Astrocyte (in vitro differentiated cells and primary cell): Measurements from ENCODE around the gene PEX5L. TPM values are rescaled to one million over a fixed set of nuclear protein-coding genes. Genes with fewer than 3 reads are reported as not detected.

Source experiments
- DNase-seq: peaks from one replicate; pipeline ENCODE4 v3.0.0-alpha.2; 2010; ENCODE audit warnings: low read depth
- FAIRE-seq: peaks from 2 replicates; lab custom pipeline; 2011; peaks lifted over from hg19 to GRCh38; lab: Jason Lieb, UNC
- H2AFZ ChIP-seq: 2 replicates; pipeline ENCODE4 v1.6.0; 2012; ENCODE audit warnings: low read depth, low read length, inconsistent platforms
- H3K27ac ChIP-seq: 2 replicates; pipeline ENCODE4 v1.5.1; 2011; ENCODE audit warnings: low read depth, low read length, inconsistent platforms
- H3K27me3 ChIP-seq: 2 replicates; pipeline ENCODE4 v1.6.0; 2011; ENCODE audit warnings: low read length, inconsistent platforms; ENCODE audit not compliant: insufficient read depth
- H3K36me3 ChIP-seq: 2 replicates; pipeline ENCODE4 v1.5.1; 2011; ENCODE audit warnings: low read length, inconsistent platforms; ENCODE audit not compliant: insufficient read depth
- H3K4me1 ChIP-seq: 2 replicates; pipeline ENCODE4 v1.5.1; 2011; ENCODE audit warnings: low read length, inconsistent platforms; ENCODE audit not compliant: insufficient read depth
- H3K4me2 ChIP-seq: 2 replicates; pipeline ENCODE4 v1.6.0; 2012; ENCODE audit warnings: low read length, inconsistent platforms
- H3K4me3 ChIP-seq: 2 replicates; pipeline ENCODE4 v1.5.1; 2011; ENCODE audit warnings: low read depth, mild to moderate bottlenecking, low read length, inconsistent platforms; ENCODE audit not compliant: insufficient read depth
- H3K79me2 ChIP-seq: 2 replicates; pipeline ENCODE4 v1.6.0; 2012; ENCODE audit warnings: mild to moderate bottlenecking, low read length, inconsistent platforms; ENCODE audit not compliant: insufficient read depth
- H3K9ac ChIP-seq: 2 replicates; pipeline ENCODE4 v1.6.0; 2012; ENCODE audit warnings: mild to moderate bottlenecking, low read length, inconsistent platforms
- H3K9me3 ChIP-seq: 2 replicates; pipeline ENCODE4 v1.5.1; 2012; ENCODE audit warnings: low read depth, mild to moderate bottlenecking, low read length, inconsistent platforms; ENCODE audit not compliant: insufficient read depth
- H4K20me1 ChIP-seq: 2 replicates; pipeline ENCODE4 v1.6.0; 2012; ENCODE audit warnings: low read length, inconsistent platforms; ENCODE audit not compliant: insufficient read depth
- H3K27ac Mint-ChIP-seq: one replicate; pipeline ENCODE4 v1.8.0; 2021; ENCODE audit warnings: mild to moderate bottlenecking, mixed read lengths; ENCODE audit not compliant: unreplicated experiment
- H3K27me3 Mint-ChIP-seq: one replicate; pipeline ENCODE4 v1.8.0; 2021; ENCODE audit warnings: low read depth, mixed read lengths; ENCODE audit not compliant: unreplicated experiment
- H3K36me3 Mint-ChIP-seq: one replicate; pipeline ENCODE4 v1.8.0; 2021; ENCODE audit warnings: low read depth, mixed read lengths; ENCODE audit not compliant: unreplicated experiment
- H3K4me1 Mint-ChIP-seq: one replicate; pipeline ENCODE4 v1.8.0; 2021; ENCODE audit warnings: low read depth, mixed read lengths; ENCODE audit not compliant: unreplicated experiment
- H3K4me3 Mint-ChIP-seq: one replicate; pipeline ENCODE4 v1.8.0; 2021; ENCODE audit warnings: mild to moderate bottlenecking, moderate library complexity, mixed read lengths; ENCODE audit not compliant: unreplicated experiment
- H3K9me3 Mint-ChIP-seq: one replicate; pipeline ENCODE4 v1.8.0; 2021; ENCODE audit warnings: mild to moderate bottlenecking, mixed read lengths; ENCODE audit not compliant: unreplicated experiment
- EZH2 ChIP-seq: IDR thresholded peaks from 2 replicates; pipeline ENCODE4 v1.6.1; 2012; ENCODE audit warnings: mild to moderate bottlenecking, low read length, inconsistent platforms; ENCODE audit not compliant: insufficient read depth
- total RNA-seq: library from RNA; stranded (reverse); gene quantifications from 2 replicates; pipeline ENCODE4 v1.2.1, GENCODE V29; 2021
- TF ChIP-seq, protein P1 (sequence below): IDR thresholded peaks from 2 replicates; pipeline ENCODE4 v1.5.1; 2011; ENCODE audit warnings: low read depth, mild to moderate bottlenecking, inconsistent platforms, low read length, moderate library complexity; ENCODE audit not compliant: insufficient read depth

Gene PEX5L
- total RNA-seq, 1 donor from 2014 or later = 0.43 TPM

DNA sequence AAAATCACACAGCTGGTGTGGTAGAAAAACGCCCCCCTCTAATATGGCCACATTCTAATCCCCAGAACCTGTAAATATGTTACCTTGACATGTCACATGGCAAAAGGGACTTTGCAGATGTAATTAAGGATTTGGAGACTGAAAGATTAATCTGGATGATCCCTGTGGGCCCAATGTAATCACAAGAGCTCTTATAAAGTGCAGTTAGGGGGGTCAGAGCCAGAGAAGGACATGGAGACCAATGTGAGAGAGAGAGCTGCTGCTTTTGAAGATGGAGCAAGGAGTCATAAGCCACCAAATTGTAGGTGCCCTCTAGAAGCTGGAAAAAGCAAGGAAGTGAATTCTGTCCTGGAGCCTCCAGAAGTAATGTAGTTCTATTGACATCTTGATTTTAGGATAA lies 152.6 kb downstream of the PEX5L start:
- no peak for FAIRE-seq
- H3K9me3 ChIP-seq = no peaks in the 10 kb centered on the region
- no peak overlapping the region for H3K9ac ChIP-seq
- no peaks in the 10 kb centered on the region for H3K36me3 Mint-ChIP-seq
- no peaks in the 10 kb centered on the region for H3K27me3 Mint-ChIP-seq
- H3K27me3 ChIP-seq = peaks cover 3% of the 10 kb centered on the region
- H3K79me2 ChIP-seq = no peaks in the 10 kb centered on the region
- no peak overlapping the region for H2AFZ ChIP-seq
- DNase-seq = no peak
- H3K4me1 Mint-ChIP-seq = no peaks in the 10 kb centered on the region
- no peaks in the 10 kb centered on the region for H3K4me1 ChIP-seq
- H4K20me1 ChIP-seq = no peaks in the 10 kb centered on the region
- no peak overlapping the region for H3K27ac ChIP-seq
- no peak overlapping the region for H3K4me3 Mint-ChIP-seq
- no peak overlapping the region for H3K27ac Mint-ChIP-seq
- no peaks in the 10 kb centered on the region for H3K9me3 Mint-ChIP-seq
- H3K4me2 ChIP-seq = no peak overlapping the region
- TF ChIP-seq, protein P1, sequence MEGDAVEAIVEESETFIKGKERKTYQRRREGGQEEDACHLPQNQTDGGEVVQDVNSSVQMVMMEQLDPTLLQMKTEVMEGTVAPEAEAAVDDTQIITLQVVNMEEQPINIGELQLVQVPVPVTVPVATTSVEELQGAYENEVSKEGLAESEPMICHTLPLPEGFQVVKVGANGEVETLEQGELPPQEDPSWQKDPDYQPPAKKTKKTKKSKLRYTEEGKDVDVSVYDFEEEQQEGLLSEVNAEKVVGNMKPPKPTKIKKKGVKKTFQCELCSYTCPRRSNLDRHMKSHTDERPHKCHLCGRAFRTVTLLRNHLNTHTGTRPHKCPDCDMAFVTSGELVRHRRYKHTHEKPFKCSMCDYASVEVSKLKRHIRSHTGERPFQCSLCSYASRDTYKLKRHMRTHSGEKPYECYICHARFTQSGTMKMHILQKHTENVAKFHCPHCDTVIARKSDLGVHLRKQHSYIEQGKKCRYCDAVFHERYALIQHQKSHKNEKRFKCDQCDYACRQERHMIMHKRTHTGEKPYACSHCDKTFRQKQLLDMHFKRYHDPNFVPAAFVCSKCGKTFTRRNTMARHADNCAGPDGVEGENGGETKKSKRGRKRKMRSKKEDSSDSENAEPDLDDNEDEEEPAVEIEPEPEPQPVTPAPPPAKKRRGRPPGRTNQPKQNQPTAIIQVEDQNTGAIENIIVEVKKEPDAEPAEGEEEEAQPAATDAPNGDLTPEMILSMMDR = no peak
- TF ChIP-seq EZH2 = no peak
- H3K36me3 ChIP-seq = no peaks in the 10 kb centered on the region
- no peak overlapping the region for H3K4me3 ChIP-seq

- H3K9me3 Mint-ChIP-seq = no peaks in the 10 kb centered on the region
- H3K4me3 Mint-ChIP-seq = no peak overlapping the region
- Histone ChIP-seq H3K9ac (no peak overlapping the region), H3K9me3 (no peaks in the 10 kb centered on the region), H2AFZ (peak overlapping the region; percentile 35), H4K20me1 (no peaks in the 10 kb centered on the region), H3K36me3 (no peaks in the 10 kb centered on the region), H3K27ac (no peak overlapping the region), H3K4me1 (no peaks in the 10 kb centered on the region), H3K4me2 (no peak overlapping the region), H3K27me3 (peaks cover 3% of the 10 kb centered on the region), H3K79me2 (no peaks in the 10 kb centered on the region), H3K4me3 (no peak overlapping the region)
- no peak for TF ChIP-seq EZH2
- TF ChIP-seq, protein P1 = no peak
- DNase-seq (peak; percentile 8), FAIRE-seq (no peak)
- no peaks in the 10 kb centered on the region for H3K27me3 Mint-ChIP-seq
- H3K4me1 Mint-ChIP-seq = peaks cover 2% of the 10 kb centered on the region
- no peaks in the 10 kb centered on the region for H3K36me3 Mint-ChIP-seq
- no peak overlapping the region for H3K27ac Mint-ChIP-seq
Observed at GRCh38 chr3:179882292-179882691, 154.4 kb downstream of the PEX5L start.

- Mint-ChIP-seq H3K9me3 (no peaks in the 10 kb centered on the region), H3K27ac (no peak overlapping the region), H3K4me3 (no peak overlapping the region), H3K4me1 (peaks cover 2% of the 10 kb centered on the region), H3K36me3 (no peaks in the 10 kb centered on the region), H3K27me3 (no peaks in the 10 kb centered on the region)
- no peak overlapping the region for H3K9ac ChIP-seq
- DNase-seq (no peak), FAIRE-seq (no peak)
- no peak overlapping the region for H3K4me3 ChIP-seq
- TF ChIP-seq, protein P1 = no peak
- no peak for TF ChIP-seq EZH2
- H3K9me3 ChIP-seq = no peaks in the 10 kb centered on the region
- no peak overlapping the region for H2AFZ ChIP-seq
- H4K20me1 ChIP-seq = no peaks in the 10 kb centered on the region
- H3K27me3 ChIP-seq = peaks cover 3% of the 10 kb centered on the region
- no peak overlapping the region for H3K4me2 ChIP-seq
- H3K36me3 ChIP-seq = no peaks in the 10 kb centered on the region
- H3K4me1 ChIP-seq = no peaks in the 10 kb centered on the region
- H3K79me2 ChIP-seq = no peaks in the 10 kb centered on the region
- no peak overlapping the region for H3K27ac ChIP-seq
Observed at GRCh38 chr3:179881791-179882190, 154.9 kb downstream of the PEX5L start.
